Endodermal cell (in vitro differentiated cells): Measurements from ENCODE around the gene CERS2. TPM values are rescaled to one million over a fixed set of nuclear protein-coding genes. Genes with fewer than 3 reads are reported as not detected.

Experiments
- DNase-seq: peaks from one replicate; pipeline ENCODE4 v3.0.0-alpha.2; 2017
- H3K27ac ChIP-seq: 2 replicates; pipeline ENCODE4 v1.5.1; 2013; ENCODE audit warnings: mild to moderate bottlenecking, low read depth, low read length, moderate library complexity
- H3K27me3 ChIP-seq: 2 replicates; pipeline ENCODE4 v1.6.1; 2013; ENCODE audit warnings: mild to moderate bottlenecking, low read length, moderate library complexity; ENCODE audit not compliant: insufficient read depth, control insufficient read depth, poor library complexity, severe bottlenecking
- H3K36me3 ChIP-seq: 2 replicates; pipeline ENCODE4 v1.7.0; 2013; ENCODE audit warnings: mild to moderate bottlenecking, low read length, moderate library complexity; ENCODE audit not compliant: control insufficient read depth, insufficient read depth
- H3K4me1 ChIP-seq: one replicate; pipeline ENCODE4 v1.7.0; 2013; ENCODE audit warnings: low read length; ENCODE audit not compliant: control insufficient read depth, insufficient read depth
- H3K4me3 ChIP-seq: 2 replicates; pipeline ENCODE4 v1.5.1; 2013; ENCODE audit warnings: mild to moderate bottlenecking, low read length, moderate library complexity
- H3K9ac ChIP-seq: 2 replicates; pipeline ENCODE4 v1.6.1; 2013; ENCODE audit warnings: mild to moderate bottlenecking, low read length, moderate library complexity; ENCODE audit not compliant: poor library complexity, severe bottlenecking; ENCODE audit errors: extremely low read depth
- H3K9me3 ChIP-seq: 2 replicates; pipeline ENCODE4 v1.6.1; 2013; ENCODE audit warnings: mild to moderate bottlenecking, low read length, moderate library complexity; ENCODE audit not compliant: control insufficient read depth
- H3K27ac Mint-ChIP-seq: 2 replicates; pipeline ENCODE4 v1.8.0; 2020; ENCODE audit warnings: mixed read lengths
- H3K27me3 Mint-ChIP-seq: 2 replicates; pipeline ENCODE4 v1.8.0; 2021; ENCODE audit warnings: mild to moderate bottlenecking, mixed read lengths; ENCODE audit not compliant: insufficient read depth
- H3K36me3 Mint-ChIP-seq: 2 replicates; pipeline ENCODE4 v1.8.0; 2020; ENCODE audit warnings: low read depth, mixed read lengths
- H3K4me1 Mint-ChIP-seq: 2 replicates; pipeline ENCODE4 v1.8.0; 2020; ENCODE audit warnings: mixed read lengths
- H3K4me3 Mint-ChIP-seq: 2 replicates; pipeline ENCODE4 v1.8.0; 2020; ENCODE audit warnings: mild to moderate bottlenecking, moderate library complexity, mixed read lengths
- H3K9me3 Mint-ChIP-seq: 2 replicates; pipeline ENCODE4 v1.8.0; 2020; ENCODE audit warnings: mild to moderate bottlenecking, mixed read lengths
- CTCF ChIP-seq: fragments of 200-600 bp; sonication (generic); conservative IDR thresholded peaks from 2 replicates; pipeline ENCODE4 v1.5.0; 2021; ENCODE audit warnings: antibody characterized with exemption, mild to moderate bottlenecking
- WGBS, 2 experiments: methylation state at CpG; one replicate each; pipeline versions ENCODE4 v1.1.5 to v1.1.7; 2013; ENCODE audit warnings: missing lambda C conversion rate in 2 of 2, mixed read lengths in 1 of 2; ENCODE audit not compliant: insufficient coverage in 1 of 2, insufficient read length in 1 of 2; 5-methylcytosine and 5-hydroxymethylcytosine counted together
- total RNA-seq, 2 donors: library from RNA; stranded (reverse); fragmentation: NEBNext Ultra II Directional in 1 of 2; extraction: Animal tissue kit (Norgen Biotek cat#: 25700) in 1 of 2; gene quantifications; 2 replicates in 1 of 2; 3 replicates in 1 of 2; pipeline ENCODE4 v1.2.1, GENCODE V29; 2021

CERS2 gene
- total RNA-seq, 2 donors from 2014 or later, result 143 to 183 TPM

- H3K36me3 Mint-ChIP-seq, result no peaks in the 10 kb centered on the region
- Histone ChIP-seq H3K27me3 (no peaks in the 10 kb centered on the region), H3K9ac (no peak within 1 kb of the TSS), H3K27ac (peak within 1 kb of the TSS; percentile 24), H3K9me3 (no peaks in the 10 kb centered on the region), H3K4me1 (peaks cover 12% of the 10 kb centered on the region), H3K36me3 (no peaks in the 10 kb centered on the region), H3K4me3 (no peak within 1 kb of the TSS)
- peak within 1 kb of the TSS; percentile 69 for H3K27ac Mint-ChIP-seq
- peaks cover 35% of the 10 kb centered on the region for H3K4me1 Mint-ChIP-seq
- H3K4me3 Mint-ChIP-seq, result peak within 1 kb of the TSS; percentile 6
- no peaks in the 10 kb centered on the region for H3K9me3 Mint-ChIP-seq
- DNase-seq, result peak; percentile 69
- 84 to 92% methylated on average over 7 to 12 of the region's 12 CpGs for WGBS, 2 experiments
- TF ChIP-seq CTCF, result no peak
- H3K27me3 Mint-ChIP-seq, result no peaks in the 10 kb centered on the region
Measured at GRCh38 chr1:150981805-150982712, 7.4 kb upstream of the CERS2 start, which contains the start of gene ANXA9. TSS of gene ANXA9 (plus strand) at chr1:150982292. CDS start at chr1:150983106, 814 bp downstream.

GRCh38 chr1:150981177-150981804 lies 6.7 kb upstream of the CERS2 start:
- Mint-ChIP-seq H3K36me3 (no peaks in the 10 kb centered on the region), H3K4me3 (peak overlapping the region; percentile 6), H3K4me1 (peaks cover 39% of the 10 kb centered on the region), H3K27me3 (no peaks in the 10 kb centered on the region), H3K27ac (peak overlapping the region; percentile 69), H3K9me3 (no peaks in the 10 kb centered on the region)
- Histone ChIP-seq H3K9ac (no peak overlapping the region), H3K4me1 (peaks cover 12% of the 10 kb centered on the region), H3K36me3 (no peaks in the 10 kb centered on the region), H3K9me3 (no peaks in the 10 kb centered on the region), H3K27me3 (no peaks in the 10 kb centered on the region), H3K27ac (peak overlapping the region; percentile 24), H3K4me3 (no peak overlapping the region)
- no peak for TF ChIP-seq CTCF
- WGBS, 2 experiments, result 41 to 54% methylated on average over 5 to 6 of the region's 6 CpGs
- DNase-seq, result peak; percentile 95

- Histone ChIP-seq H3K27ac (no peak overlapping the region), H3K4me1 (peaks cover 12% of the 10 kb centered on the region), H3K9me3 (no peaks in the 10 kb centered on the region), H3K9ac (no peak overlapping the region), H3K36me3 (no peaks in the 10 kb centered on the region), H3K27me3 (no peaks in the 10 kb centered on the region), H3K4me3 (no peak overlapping the region)
- H3K36me3 Mint-ChIP-seq, result no peaks in the 10 kb centered on the region
- H3K27ac Mint-ChIP-seq, result peak overlapping the region; percentile 32
- H3K4me3 Mint-ChIP-seq, result no peak overlapping the region
- H3K4me1 Mint-ChIP-seq, result peaks cover 44% of the 10 kb centered on the region
- H3K9me3 Mint-ChIP-seq, result no peaks in the 10 kb centered on the region
- DNase-seq, result peak; percentile 97
- TF ChIP-seq CTCF, result peak; percentile 100
- 53 to 68% methylated on average over 12 to 22 of the region's 23 CpGs for WGBS, 2 experiments
- H3K27me3 Mint-ChIP-seq, result no peaks in the 10 kb centered on the region
Measured at GRCh38 chr1:150979092-150980056, 4.7 kb upstream of the CERS2 start.
